Liver (tissue), 3 donors: ENCODE measurements around the gene WASF1.

Experiments
- CTCF ChIP-seq: fragments of 150-350 bp; IDR thresholded peaks from 2 replicates; pipeline ENCODE4 v1.5.1; 2017; ENCODE audit warnings: improper control_type of control experiment, low read depth, low read length; ENCODE audit not compliant: missing input control
- JUND ChIP-seq, 2 donors: IDR thresholded peaks; 2 replicates each; pipeline ENCODE4 v1.6.1; 2016; ENCODE audit warnings: antibody characterized with exemption in 2 of 2
- MAX ChIP-seq: IDR thresholded peaks from 2 replicates; pipeline ENCODE4 v1.6.1; 2016; ENCODE audit warnings: antibody characterized with exemption
- donor health status: healthy.
- donor health status: healthy.

GRCh38 chr6:110190726-110191125, 11.3 kb upstream of the WASF1 start:
- TF ChIP-seq JUND (IDR thresholded peaks at IDR 0.05): no peak
- no peak for TF ChIP-seq CTCF
- TF ChIP-seq MAX: no peak
